ENCODE data around the gene TRIP13.

TRIP13 gene

GRCh38 chr5:885529-885928, 7.2 kb upstream of the TRIP13 start:
- TF ChIP-seq Cebpa-rat (IDR thresholded peaks at IDR 0.05), result no peak
- Histone ChIP-seq H3K4me1 (peaks cover 0 to 8% (median 2%) of the 10 kb centered on the region in 10 experiments; a peak in 10 of 20 replicates), H3K4me3 (no peak overlapping the region), H4K20me1 (peaks cover 41 to 100% (median 97%) of the 10 kb centered on the region in 11 experiments; a peak in 21 of 22 replicates), H3K9ac (no peak overlapping the region), H3K27ac (no peak overlapping the region), H3K9me3 (replicated peaks in 1 of 11) (peaks cover 0 to 35% (median 25%) of the 10 kb centered on the region in 11 experiments; a peak in 15 of 22 replicates), H3K36me3 (peaks cover 100% of the 10 kb centered on the region in 11 experiments), H3K4me2 (no peak overlapping the region), H3K27me3 (no peaks in the 10 kb centered on the region)

- Histone ChIP-seq H3K36me3 (peaks cover 100% of the 10 kb centered on the region in 11 experiments), H3K27ac (no peak overlapping the region), H3K4me2 (no peak overlapping the region), H4K20me1 (peaks cover 38 to 100% (median 98%) of the 10 kb centered on the region in 11 experiments; a peak in 21 of 22 replicates), H3K9me3 (replicated peaks in 1 of 11) (peaks cover 0 to 35% (median 25%) of the 10 kb centered on the region in 11 experiments; a peak in 15 of 22 replicates), H3K4me1 (peaks cover 3 to 13% (median 7%) of the 10 kb centered on the region in 10 experiments), H3K9ac (no peak overlapping the region), H3K4me3 (no peak overlapping the region), H3K27me3 (no peaks in the 10 kb centered on the region)
- no peak for TF ChIP-seq Cebpa-rat (IDR thresholded peaks at IDR 0.05)
Measured at GRCh38 chr5:886036-886435, 6.6 kb upstream of the TRIP13 start.

GRCh38 chr5:886716-887325, 5.9 kb upstream of the TRIP13 start:
- peaks cover 96 to 100% (median 98%) of the 10 kb centered on the region in 11 experiments for H3K36me3 ChIP-seq
- H3K27me3 ChIP-seq, result no peaks in the 10 kb centered on the region
- H3K4me1 ChIP-seq, result peaks cover 11 to 21% (median 15%) of the 10 kb centered on the region in 10 experiments
- no peak overlapping the region for H3K9ac ChIP-seq
- no peak for TF ChIP-seq Cebpa-rat (IDR thresholded peaks at IDR 0.05)
- H3K4me3 ChIP-seq, result no peak overlapping the region
- no peak overlapping the region for H3K27ac ChIP-seq
- H3K9me3 ChIP-seq (replicated peaks in 1 of 11), result peaks cover 0 to 35% (median 25%) of the 10 kb centered on the region in 11 experiments; a peak in 15 of 22 replicates
- peaks cover 30 to 100% (median 96%) of the 10 kb centered on the region in 11 experiments; a peak in 21 of 22 replicates for H4K20me1 ChIP-seq
- H3K4me2 ChIP-seq, result no peak overlapping the region

GRCh38 chr5:887947-888637, 4.6 kb upstream of the TRIP13 start:
- Histone ChIP-seq H3K27me3 (no peaks in the 10 kb centered on the region), H3K4me3 (no peak overlapping the region), H4K20me1 (peaks cover 18 to 90% (median 84%) of the 10 kb centered on the region in 11 experiments; a peak in 21 of 22 replicates), H3K9ac (peak overlapping the region in 2 of 11 experiments; percentile 20 to 26; a peak in 3 of 22 replicates), H3K27ac (no peak overlapping the region), H3K4me1 (peaks cover 12 to 23% (median 16%) of the 10 kb centered on the region in 10 experiments), H3K4me2 (no peak overlapping the region), H3K9me3 (replicated peaks in 1 of 11) (peaks cover 0 to 25% (median 16%) of the 10 kb centered on the region in 11 experiments; a peak in 13 of 22 replicates), H3K36me3 (peaks cover 84 to 87% (median 86%) of the 10 kb centered on the region in 11 experiments)
- no peak for TF ChIP-seq Cebpa-rat (IDR thresholded peaks at IDR 0.05)

GRCh38 chr5:888638-889035, 4.0 kb upstream of the TRIP13 start:
- H4K20me1 ChIP-seq, result peaks cover 12 to 85% (median 78%) of the 10 kb centered on the region in 11 experiments; a peak in 21 of 22 replicates
- no peak overlapping the region for H3K27ac ChIP-seq
- no peak for TF ChIP-seq Cebpa-rat (IDR thresholded peaks at IDR 0.05)
- H3K4me2 ChIP-seq, result no peak overlapping the region
- H3K9ac ChIP-seq, result peak overlapping the region in 2 of 11 experiments; percentile 7 to 12; a peak in 1 of 22 replicates
- H3K4me3 ChIP-seq, result no peak overlapping the region
- H3K4me1 ChIP-seq, result peaks cover 17 to 28% (median 22%) of the 10 kb centered on the region in 10 experiments
- H3K27me3 ChIP-seq, result no peaks in the 10 kb centered on the region
- H3K36me3 ChIP-seq, result peaks cover 78 to 82% (median 80%) of the 10 kb centered on the region in 11 experiments
- H3K9me3 ChIP-seq (replicated peaks in 1 of 11), result peaks cover 0 to 20% (median 10%) of the 10 kb centered on the region in 11 experiments; a peak in 13 of 22 replicates

GRCh38 chr5:889075-889710, 3.5 kb upstream of the TRIP13 start:
- peaks cover 73 to 78% (median 75%) of the 10 kb centered on the region in 11 experiments for H3K36me3 ChIP-seq
- H3K9me3 ChIP-seq (replicated peaks in 1 of 11), result peaks cover 0 to 14% (median 5%) of the 10 kb centered on the region in 11 experiments; a peak in 10 of 22 replicates
- peak overlapping the region in 3 of 11 experiments; percentile 4 to 99 (median 34); a peak in 3 of 22 replicates for H3K9ac ChIP-seq
- no peak for TF ChIP-seq Cebpa-rat (IDR thresholded peaks at IDR 0.05)
- H3K4me2 ChIP-seq, result no peak overlapping the region
- peaks cover 20 to 34% (median 27%) of the 10 kb centered on the region in 10 experiments for H3K4me1 ChIP-seq
- H3K27me3 ChIP-seq, result no peaks in the 10 kb centered on the region
- H4K20me1 ChIP-seq, result peaks cover 7 to 79% (median 73%) of the 10 kb centered on the region in 11 experiments; a peak in 21 of 22 replicates
- H3K27ac ChIP-seq, result no peak overlapping the region
- H3K4me3 ChIP-seq, result no peak overlapping the region

- Histone ChIP-seq H3K4me3 (peak overlapping the region; percentile 76 to 95 (median 92)), H3K27ac (peak overlapping the region; percentile 92 to 98 (median 96); a peak in 21 of 22 replicates), H3K9ac (peak overlapping the region; percentile 92 to 99 (median 96)), H3K27me3 (no peaks in the 10 kb centered on the region), H3K4me2 (peak overlapping the region; percentile 79 to 99 (median 96)), H3K36me3 (peaks cover 52 to 78% (median 72%) of the 10 kb centered on the region in 11 experiments), H4K20me1 (peaks cover 0 to 59% (median 52%) of the 10 kb centered on the region in 11 experiments; a peak in 18 of 22 replicates), H3K4me1 (peaks cover 20 to 34% (median 28%) of the 10 kb centered on the region in 10 experiments), H3K9me3 (replicated peaks in 1 of 11) (no peaks in the 10 kb centered on the region)
- no peak for TF ChIP-seq Cebpa-rat (IDR thresholded peaks at IDR 0.05)
Measured at GRCh38 chr5:891117-891836, 1.4 kb upstream of the TRIP13 start.

GRCh38 chr5:891837-892393, 769 bp upstream of the TRIP13 start:
- H3K27ac ChIP-seq, result peak overlapping the region; percentile 92 to 98 (median 96)
- no peaks in the 10 kb centered on the region for H3K9me3 ChIP-seq (replicated peaks in 1 of 11)
- peak overlapping the region; percentile 79 to 99 (median 96) for H3K4me2 ChIP-seq
- TF ChIP-seq Cebpa-rat (IDR thresholded peaks at IDR 0.05), result no peak
- peaks cover 46 to 78% (median 72%) of the 10 kb centered on the region in 11 experiments for H3K36me3 ChIP-seq
- peak overlapping the region; percentile 76 to 95 (median 92) for H3K4me3 ChIP-seq
- peaks cover 20 to 34% (median 28%) of the 10 kb centered on the region in 10 experiments for H3K4me1 ChIP-seq
- no peaks in the 10 kb centered on the region for H3K27me3 ChIP-seq
- H4K20me1 ChIP-seq, result peaks cover 0 to 52% (median 45%) of the 10 kb centered on the region in 11 experiments; a peak in 18 of 22 replicates
- peak overlapping the region; percentile 92 to 99 (median 96) for H3K9ac ChIP-seq

Measured in BLaER1 treated with 17β-estradiol and CSF1 and Interleukin-3, amounts not matched to agents 10 nM and 100 nM (cell line).